HG03571 (cell line): ENCODE results near the gene THPO.

Experiments used
- ATAC-seq: cut with Tn5 transposase; IDR thresholded peaks from one replicate; pipeline ENCODE4 v1.9.1; 2021; ENCODE audit not compliant: unreplicated experiment

The THPO gene

GRCh38 chr3:184377882-184378445, at the start of gene THPO:
Gene THPO, minus strand, starts transcription at chr3:184378207. Its CDS starts 1,948 bp downstream, at chr3:184376259.
- no peak for ATAC-seq

- ATAC-seq = no peak
These were observed 48.7 kb upstream of the THPO start for GRCh38 chr3:184426691-184427141.

GRCh38 chr3:184423561-184423960, 45.6 kb upstream of the THPO start:
- no peak for ATAC-seq

GRCh38 chr3:184419171-184419570, 41.2 kb upstream of the THPO start:
- no peak for ATAC-seq

- ATAC-seq = peak; percentile 69
These were observed 39.8 kb upstream of the THPO start for GRCh38 chr3:184417619-184418327.

GRCh38 chr3:184415203-184415490, 37.1 kb upstream of the THPO start:
- ATAC-seq = no peak

GRCh38 chr3:184414418-184415202, 36.6 kb upstream of the THPO start:
- ATAC-seq = no peak

GRCh38 chr3:184409946-184410500, 32.0 kb upstream of the THPO start:
- no peak for ATAC-seq

GRCh38 chr3:184409331-184409926, 31.4 kb upstream of the THPO start:
- no peak for ATAC-seq

- ATAC-seq = no peak
These were observed 27.3 kb upstream of the THPO start for GRCh38 chr3:184405075-184406030.

GRCh38 chr3:184399410-184399809, 21.4 kb upstream of the THPO start:
- no peak for ATAC-seq

- no peak for ATAC-seq
These were observed 17.3 kb upstream of the THPO start for GRCh38 chr3:184395320-184395660.

- ATAC-seq = no peak
These were observed 13.3 kb upstream of the THPO start for GRCh38 chr3:184391266-184391665.

GRCh38 chr3:184389935-184390528, 12.0 kb upstream of the THPO start:
- ATAC-seq = no peak

GRCh38 chr3:184389384-184389783, 11.4 kb upstream of the THPO start:
- ATAC-seq = no peak

GRCh38 chr3:184388936-184389230, 10.9 kb upstream of the THPO start:
- no peak for ATAC-seq

GRCh38 chr3:184388164-184388935, 10.3 kb upstream of the THPO start:
- ATAC-seq = no peak

GRCh38 chr3:184387174-184387714, 9.2 kb upstream of the THPO start:
- ATAC-seq = no peak
